Parathyroid adenoma (tissue), 2 donors: ENCODE results near the gene RNPEPL1.

Experiments
- H2AFZ ChIP-seq: fragments of 300-600 bp; sonication (generic); one replicate; pipeline ENCODE4 v1.7.0; 2017; ENCODE audit warnings: antibody characterized with exemption, mild to moderate bottlenecking
- H3K27ac ChIP-seq: fragments of 300-600 bp; sonication (generic); one replicate; pipeline ENCODE4 v1.7.0; 2017
- H3K27me3 ChIP-seq: fragments of 300-600 bp; sonication (generic); one replicate; pipeline ENCODE4 v1.7.0; 2017; ENCODE audit warnings: low read length; ENCODE audit not compliant: control insufficient read depth, insufficient read depth
- H3K36me3 ChIP-seq: fragments of 300-600 bp; sonication (generic); one replicate; pipeline ENCODE4 v1.7.0; 2017; ENCODE audit warnings: low read length; ENCODE audit not compliant: control insufficient read depth, insufficient read depth
- H3K4me1 ChIP-seq: fragments of 300-600 bp; sonication (generic); one replicate; pipeline ENCODE4 v1.7.0; 2017; ENCODE audit warnings: control low read depth
- H3K4me2 ChIP-seq: fragments of 300-600 bp; sonication (generic); one replicate; pipeline ENCODE4 v1.7.0; 2017; ENCODE audit warnings: low read length
- H3K4me3 ChIP-seq: fragments of 300-600 bp; sonication (generic); one replicate; pipeline ENCODE4 v1.7.0; 2017; ENCODE audit warnings: low read depth, low read length
- H3K79me2 ChIP-seq: fragments of 300-600 bp; sonication (generic); one replicate; pipeline ENCODE4 v1.7.0; 2017; ENCODE audit warnings: control low read depth
- H3K9ac ChIP-seq: fragments of 300-600 bp; sonication (generic); one replicate; pipeline ENCODE4 v1.7.0; 2017; ENCODE audit warnings: mild to moderate bottlenecking
- H3K9me3 ChIP-seq: fragments of 300-600 bp; sonication (generic); one replicate; pipeline ENCODE4 v1.7.0; 2017; ENCODE audit warnings: low read length; ENCODE audit not compliant: control insufficient read depth
- TF ChIP-seq, protein P1 (sequence below): fragments of 300-600 bp; sonication (generic); IDR thresholded peaks from one replicate; pipeline ENCODE4 v1.7.0; 2017; ENCODE audit warnings: antibody characterized with exemption, mild to moderate bottlenecking
- donor health status: primary hyperparathyroidism.

The RNPEPL1 gene

DNA sequence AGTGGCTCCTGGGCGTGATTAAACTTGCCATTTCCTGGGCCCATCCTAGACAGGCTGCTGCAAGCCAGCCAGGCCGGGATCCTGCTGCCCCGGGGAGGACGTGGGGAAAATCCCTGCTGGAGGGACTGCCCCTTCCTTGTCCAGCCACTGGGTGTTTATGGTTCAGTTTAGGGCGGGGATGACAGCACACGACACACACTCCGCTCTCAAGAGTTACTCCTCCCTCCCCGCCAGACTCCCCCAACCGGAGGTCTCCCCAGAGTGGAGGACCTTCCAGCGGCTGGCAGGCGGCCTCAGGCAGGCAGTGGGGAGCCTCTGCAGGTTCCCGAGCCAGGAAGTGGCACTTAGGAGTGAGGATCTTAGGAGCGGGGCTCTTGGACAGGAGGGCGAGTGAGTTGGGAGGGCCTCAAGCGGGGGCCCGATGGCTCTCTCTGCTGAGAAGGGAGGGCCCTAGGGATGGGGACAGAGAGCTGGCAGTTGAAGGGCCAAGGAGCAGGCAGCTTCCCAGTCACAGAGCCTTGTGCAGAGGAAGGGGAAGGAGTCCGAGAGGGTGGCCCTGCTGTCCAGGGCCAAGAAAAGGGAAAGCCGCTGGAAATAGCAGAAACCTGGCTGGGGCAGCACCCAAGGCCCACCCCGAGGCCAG, 51.3 kb downstream of the RNPEPL1 start:
- H3K36me3 ChIP-seq, result no peaks in the 10 kb centered on the region
- H2AFZ ChIP-seq, result no peak overlapping the region
- no peaks in the 10 kb centered on the region for H3K4me1 ChIP-seq

DNA sequence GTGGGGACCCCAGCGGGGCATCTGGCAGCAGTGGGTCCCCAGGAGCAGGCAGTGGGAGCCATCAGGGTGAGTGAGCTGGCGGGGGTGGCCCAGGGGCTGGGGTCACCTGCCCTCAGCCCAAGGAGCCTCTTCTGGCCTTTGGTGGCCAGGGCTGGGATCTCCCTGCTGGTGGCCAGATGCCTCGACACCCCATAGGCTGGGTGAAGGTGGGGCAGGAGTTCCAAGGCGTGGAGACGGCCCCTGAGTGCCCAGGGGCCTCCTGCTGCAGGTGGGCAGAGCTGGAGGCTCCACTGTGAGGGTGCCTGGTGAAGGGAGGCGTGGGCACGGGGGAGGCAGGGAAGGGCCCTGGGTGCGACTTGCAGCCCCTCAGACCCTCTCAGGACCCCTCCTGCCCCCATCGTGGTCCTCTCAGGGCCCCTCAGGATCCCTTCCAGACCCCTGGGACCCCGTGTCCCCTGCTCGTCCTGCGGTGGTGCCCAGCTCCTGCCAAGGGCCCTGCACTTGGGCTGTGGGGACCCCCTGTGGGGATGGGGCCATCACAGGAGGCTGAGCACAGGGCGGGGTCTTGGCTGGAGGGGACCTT, 52.0 kb downstream of the RNPEPL1 start:
- no peak overlapping the region for H3K4me2 ChIP-seq
- no peaks in the 10 kb centered on the region for H3K27me3 ChIP-seq
- no peaks in the 10 kb centered on the region for H3K79me2 ChIP-seq
- no peaks in the 10 kb centered on the region for H3K36me3 ChIP-seq
- TF ChIP-seq, protein P1, sequence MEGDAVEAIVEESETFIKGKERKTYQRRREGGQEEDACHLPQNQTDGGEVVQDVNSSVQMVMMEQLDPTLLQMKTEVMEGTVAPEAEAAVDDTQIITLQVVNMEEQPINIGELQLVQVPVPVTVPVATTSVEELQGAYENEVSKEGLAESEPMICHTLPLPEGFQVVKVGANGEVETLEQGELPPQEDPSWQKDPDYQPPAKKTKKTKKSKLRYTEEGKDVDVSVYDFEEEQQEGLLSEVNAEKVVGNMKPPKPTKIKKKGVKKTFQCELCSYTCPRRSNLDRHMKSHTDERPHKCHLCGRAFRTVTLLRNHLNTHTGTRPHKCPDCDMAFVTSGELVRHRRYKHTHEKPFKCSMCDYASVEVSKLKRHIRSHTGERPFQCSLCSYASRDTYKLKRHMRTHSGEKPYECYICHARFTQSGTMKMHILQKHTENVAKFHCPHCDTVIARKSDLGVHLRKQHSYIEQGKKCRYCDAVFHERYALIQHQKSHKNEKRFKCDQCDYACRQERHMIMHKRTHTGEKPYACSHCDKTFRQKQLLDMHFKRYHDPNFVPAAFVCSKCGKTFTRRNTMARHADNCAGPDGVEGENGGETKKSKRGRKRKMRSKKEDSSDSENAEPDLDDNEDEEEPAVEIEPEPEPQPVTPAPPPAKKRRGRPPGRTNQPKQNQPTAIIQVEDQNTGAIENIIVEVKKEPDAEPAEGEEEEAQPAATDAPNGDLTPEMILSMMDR, result no peak
- H3K4me1 ChIP-seq, result no peaks in the 10 kb centered on the region
- H3K9ac ChIP-seq, result no peak overlapping the region
- peaks cover 2% of the 10 kb centered on the region for H3K9me3 ChIP-seq
- H3K27ac ChIP-seq, result no peak overlapping the region
- no peak overlapping the region for H2AFZ ChIP-seq
- H3K4me3 ChIP-seq, result no peak overlapping the region

More for the DNA sequence above, 51.3 kb downstream of the RNPEPL1 start:
- H3K4me3 ChIP-seq, result no peak overlapping the region
- H3K9ac ChIP-seq, result no peak overlapping the region
- H3K9me3 ChIP-seq, result peaks cover 2% of the 10 kb centered on the region
- H3K27me3 ChIP-seq, result no peaks in the 10 kb centered on the region
- H3K27ac ChIP-seq, result no peak overlapping the region
- H3K79me2 ChIP-seq, result no peaks in the 10 kb centered on the region
- TF ChIP-seq, protein P1, result no peak
- no peak overlapping the region for H3K4me2 ChIP-seq

DNA sequence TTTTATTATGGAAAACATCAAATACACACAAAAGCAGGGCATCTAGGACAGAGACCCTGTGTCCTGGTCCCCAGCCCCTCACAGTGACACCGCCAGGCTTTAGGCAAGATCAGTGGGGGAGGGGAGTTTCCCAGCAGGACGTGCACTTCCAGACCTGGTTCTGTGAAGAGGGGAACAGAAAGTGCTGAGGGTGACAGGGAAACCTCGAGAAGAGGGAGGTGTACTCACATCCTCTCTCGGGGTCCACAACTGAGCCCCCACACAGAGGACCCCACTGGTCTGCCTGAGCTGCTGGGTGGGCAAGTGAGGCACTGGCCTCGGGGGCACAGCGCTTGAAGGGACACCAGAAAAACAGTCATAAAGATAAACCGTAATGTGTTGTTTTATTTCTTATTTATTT, 52.6 kb downstream of the RNPEPL1 start:
- Histone ChIP-seq H3K9me3 (peaks cover 2% of the 10 kb centered on the region), H3K9ac (no peak overlapping the region), H3K79me2 (no peaks in the 10 kb centered on the region), H3K27ac (no peak overlapping the region), H3K27me3 (no peaks in the 10 kb centered on the region), H3K4me2 (no peak overlapping the region), H2AFZ (no peak overlapping the region), H3K36me3 (no peaks in the 10 kb centered on the region), H3K4me1 (no peaks in the 10 kb centered on the region), H3K4me3 (no peak overlapping the region)
- TF ChIP-seq, protein P1, result no peak

DNA sequence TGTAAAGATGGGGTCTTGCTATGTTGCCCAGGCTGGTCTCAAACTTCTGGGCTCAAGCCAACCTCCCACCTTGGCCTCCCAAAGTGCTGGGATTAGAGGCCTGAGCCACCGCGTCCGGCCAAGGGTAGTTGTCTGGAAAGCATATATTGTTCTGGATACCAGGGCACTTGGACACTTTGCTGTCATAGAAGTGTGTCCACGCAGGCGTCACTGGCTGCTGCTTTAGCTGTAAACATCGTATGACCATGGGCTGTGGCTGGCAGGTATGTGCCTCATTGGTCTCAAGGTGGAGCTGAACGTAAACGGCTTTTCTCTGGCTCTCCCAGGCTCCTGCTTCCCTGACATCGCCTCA, 53.8 kb downstream of the RNPEPL1 start:
- TF ChIP-seq, protein P1, result no peak
- H2AFZ ChIP-seq, result no peak overlapping the region
- no peaks in the 10 kb centered on the region for H3K79me2 ChIP-seq
- no peaks in the 10 kb centered on the region for H3K36me3 ChIP-seq
- H3K9ac ChIP-seq, result no peak overlapping the region
- no peak overlapping the region for H3K4me2 ChIP-seq
- H3K4me1 ChIP-seq, result no peaks in the 10 kb centered on the region
- no peak overlapping the region for H3K27ac ChIP-seq
- H3K4me3 ChIP-seq, result no peak overlapping the region
- peaks cover 2% of the 10 kb centered on the region for H3K9me3 ChIP-seq
- H3K27me3 ChIP-seq, result no peaks in the 10 kb centered on the region
